Measurements from ENCODE around the gene TMEM221. TPM values are rescaled to one million over a fixed set of nuclear protein-coding genes. Genes with fewer than 3 reads are reported as not detected.

The TMEM221 gene
- total and polyA plus RNA-seq, 9 of the 15 experiments (the other 6 are each of a cell fraction or from before 2014, with no cell fraction given), result 0.06 to 0.35 TPM; not detected in 7

- peak; percentile 91 for TF ChIP-seq VEZF1 (CRISPR knock-in tag; IDR thresholded peaks at IDR 0.05)
- TF ChIP-seq EGR1 (conservative IDR thresholded peaks at IDR 0.05), result 0 out of 2 replicates have a peak, but pooled peaks have one; percentile 36
- TF ChIP-seq CBFA2T3 (IDR thresholded peaks at IDR 0.05), result peak; percentile 68
- 0 out of 2 replicates have a peak, but pooled peaks have one; percentile 22 for TF ChIP-seq TEAD4 (IDR thresholded peaks at IDR 0.05; ENCODE audit: low read length)
- TF ChIP-seq TEAD4 (CRISPR knock-in tag; IDR thresholded peaks at IDR 0.05; ENCODE audit: borderline replicate concordance), result no peak
- no peak for TF ChIP-seq NR3C1 (CRISPR knock-in tag; IDR thresholded peaks at IDR 0.05)
- peak; percentile 57; the same call in 1 of the 2 replicates for TF ChIP-seq TFE3 (CRISPR knock-in tag; IDR thresholded peaks at IDR 0.05)
- TF ChIP-seq KDM1A (IDR thresholded peaks at IDR 0.05), result peak; percentile 78 to 88
- TF ChIP-seq RAD51 (IDR thresholded peaks at IDR 0.05; ENCODE audit: borderline replicate concordance, low read depth), result peak; percentile 75
- TF ChIP-seq BRD9 (IDR thresholded peaks at IDR 0.05; ENCODE audit: low read depth, partially characterized antibody), result peak; percentile 40
- peak in 1 of 2 experiments; percentile 12; a peak in 1 of 4 replicates for TF ChIP-seq RCOR1 (IDR thresholded peaks at IDR 0.05; ENCODE audit: borderline replicate concordance in 1 of 2, low read depth in 2 of 2, low read length in 2 of 2)
- peak; percentile 15; the same call in 1 of the 2 replicates for TF ChIP-seq HDGF (IDR thresholded peaks at IDR 0.05)
- no peak for TF ChIP-seq NBN (IDR thresholded peaks at IDR 0.05; ENCODE audit: low read depth)
- TF ChIP-seq BCOR (IDR thresholded peaks at IDR 0.05), result peak; percentile 95
- TF ChIP-seq ZFP36 (IDR thresholded peaks at IDR 0.05; ENCODE audit: low read depth, low read length, partially characterized antibody), result peak; percentile 84
- TF ChIP-seq NFIC (IDR thresholded peaks at IDR 0.05), result peak; percentile 25; the same call in 1 of the 2 replicates
- peak; percentile 27; the same call in 1 of the 2 replicates for TF ChIP-seq SOX6 (IDR thresholded peaks at IDR 0.05)
- TF ChIP-seq TAL1 (IDR thresholded peaks at IDR 0.05), result peak; percentile 28
- no peak for TF ChIP-seq CBFB (CRISPR knock-in tag; IDR thresholded peaks at IDR 0.05)
- peak; percentile 37; the same call in 1 of the 2 replicates for TF ChIP-seq SMARCE1 (IDR thresholded peaks at IDR 0.05)
- no peak for TF ChIP-seq SMAD4 (CRISPR knock-in tag; conservative IDR thresholded peaks at IDR 0.05)
- TF ChIP-seq ZNF165 (CRISPR knock-in tag; IDR thresholded peaks at IDR 0.05; ENCODE audit: borderline replicate concordance), result no peak
- TF ChIP-seq TOE1 (IDR thresholded peaks at IDR 0.05; ENCODE audit: borderline replicate concordance), result peak; percentile 63; the same call in 1 of the 2 replicates
- no peak for TF ChIP-seq TOE1 (CRISPR knock-in tag; IDR thresholded peaks at IDR 0.05; ENCODE audit: borderline replicate concordance, low read depth)
Observed at GRCh38 chr19:17398902-17399527, 49.5 kb downstream of the TMEM221 start (continued).

All from K562 (cell line).